ENCODE data around the gene NPAS3.

Gene NPAS3

DNA sequence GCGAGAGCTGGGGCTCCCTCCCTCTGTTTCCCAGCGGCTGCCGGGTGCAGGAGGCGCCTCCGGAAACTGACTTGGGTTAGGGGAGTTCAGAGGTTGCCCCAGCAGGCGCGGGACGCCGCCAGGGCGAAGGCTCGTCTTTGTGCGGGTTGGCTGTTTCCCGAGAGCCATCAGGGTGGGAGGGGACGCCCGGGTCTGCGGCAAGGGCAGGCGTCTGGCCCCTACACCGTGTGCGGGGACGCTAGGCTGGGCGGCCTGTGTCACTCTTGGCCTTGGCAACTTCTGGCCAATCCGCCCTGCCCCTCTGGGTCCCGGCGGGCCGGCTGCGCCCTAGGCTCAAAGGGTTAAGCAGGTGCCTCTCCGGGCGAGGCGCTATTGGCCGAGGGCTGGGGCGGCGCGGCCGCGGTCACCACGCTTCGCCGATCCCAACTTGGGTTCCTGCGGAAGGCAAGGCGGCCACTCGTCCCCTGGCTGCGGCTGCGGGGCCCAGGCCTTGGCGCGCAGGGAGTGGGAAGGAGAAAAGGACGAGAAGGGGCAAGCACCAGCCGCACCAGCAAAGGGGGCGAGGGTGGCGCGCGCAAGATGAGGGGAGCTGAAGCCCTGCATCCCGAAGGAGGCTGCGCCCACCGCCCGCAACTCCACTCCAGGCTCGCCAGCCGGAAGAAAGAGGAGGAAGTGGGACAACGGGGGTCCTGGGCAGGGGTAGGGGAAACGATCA is 5.6 kb upstream of the NPAS3 start:
- TF ChIP-seq, protein P1, sequence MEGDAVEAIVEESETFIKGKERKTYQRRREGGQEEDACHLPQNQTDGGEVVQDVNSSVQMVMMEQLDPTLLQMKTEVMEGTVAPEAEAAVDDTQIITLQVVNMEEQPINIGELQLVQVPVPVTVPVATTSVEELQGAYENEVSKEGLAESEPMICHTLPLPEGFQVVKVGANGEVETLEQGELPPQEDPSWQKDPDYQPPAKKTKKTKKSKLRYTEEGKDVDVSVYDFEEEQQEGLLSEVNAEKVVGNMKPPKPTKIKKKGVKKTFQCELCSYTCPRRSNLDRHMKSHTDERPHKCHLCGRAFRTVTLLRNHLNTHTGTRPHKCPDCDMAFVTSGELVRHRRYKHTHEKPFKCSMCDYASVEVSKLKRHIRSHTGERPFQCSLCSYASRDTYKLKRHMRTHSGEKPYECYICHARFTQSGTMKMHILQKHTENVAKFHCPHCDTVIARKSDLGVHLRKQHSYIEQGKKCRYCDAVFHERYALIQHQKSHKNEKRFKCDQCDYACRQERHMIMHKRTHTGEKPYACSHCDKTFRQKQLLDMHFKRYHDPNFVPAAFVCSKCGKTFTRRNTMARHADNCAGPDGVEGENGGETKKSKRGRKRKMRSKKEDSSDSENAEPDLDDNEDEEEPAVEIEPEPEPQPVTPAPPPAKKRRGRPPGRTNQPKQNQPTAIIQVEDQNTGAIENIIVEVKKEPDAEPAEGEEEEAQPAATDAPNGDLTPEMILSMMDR (IDR thresholded peaks at IDR 0.05; ENCODE audit: borderline replicate concordance, insufficient read depth, low read depth, low read length), result no peak
- no peak overlapping the region for H3K4me3 ChIP-seq (ENCODE audit: low read depth, low read length)

DNA sequence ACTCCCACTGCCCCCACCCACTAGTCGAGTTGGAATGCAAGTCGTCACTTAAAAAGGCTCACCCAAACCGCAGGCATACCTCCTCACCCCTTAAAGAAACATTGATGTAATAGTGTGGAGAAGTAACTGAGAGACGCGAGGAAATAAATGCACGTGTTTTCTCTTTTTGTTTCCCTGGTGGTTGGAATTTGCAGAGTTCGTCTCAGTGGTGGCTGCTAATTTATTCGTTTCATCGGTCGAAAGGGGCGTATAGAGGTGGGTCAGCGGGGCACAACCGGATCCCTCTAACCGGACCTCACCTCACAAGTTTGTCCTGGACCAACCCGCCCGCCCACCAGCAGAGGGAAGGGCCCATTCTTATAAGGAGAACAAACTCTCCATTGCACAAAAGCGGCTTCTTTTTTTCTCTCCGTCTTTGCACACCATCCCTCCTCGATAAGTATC is 5.0 kb upstream of the NPAS3 start:
- no peak overlapping the region for H3K4me3 ChIP-seq (ENCODE audit: low read depth, low read length)
- TF ChIP-seq, protein P1 (IDR thresholded peaks at IDR 0.05; ENCODE audit: borderline replicate concordance, insufficient read depth, low read depth, low read length), result no peak

DNA sequence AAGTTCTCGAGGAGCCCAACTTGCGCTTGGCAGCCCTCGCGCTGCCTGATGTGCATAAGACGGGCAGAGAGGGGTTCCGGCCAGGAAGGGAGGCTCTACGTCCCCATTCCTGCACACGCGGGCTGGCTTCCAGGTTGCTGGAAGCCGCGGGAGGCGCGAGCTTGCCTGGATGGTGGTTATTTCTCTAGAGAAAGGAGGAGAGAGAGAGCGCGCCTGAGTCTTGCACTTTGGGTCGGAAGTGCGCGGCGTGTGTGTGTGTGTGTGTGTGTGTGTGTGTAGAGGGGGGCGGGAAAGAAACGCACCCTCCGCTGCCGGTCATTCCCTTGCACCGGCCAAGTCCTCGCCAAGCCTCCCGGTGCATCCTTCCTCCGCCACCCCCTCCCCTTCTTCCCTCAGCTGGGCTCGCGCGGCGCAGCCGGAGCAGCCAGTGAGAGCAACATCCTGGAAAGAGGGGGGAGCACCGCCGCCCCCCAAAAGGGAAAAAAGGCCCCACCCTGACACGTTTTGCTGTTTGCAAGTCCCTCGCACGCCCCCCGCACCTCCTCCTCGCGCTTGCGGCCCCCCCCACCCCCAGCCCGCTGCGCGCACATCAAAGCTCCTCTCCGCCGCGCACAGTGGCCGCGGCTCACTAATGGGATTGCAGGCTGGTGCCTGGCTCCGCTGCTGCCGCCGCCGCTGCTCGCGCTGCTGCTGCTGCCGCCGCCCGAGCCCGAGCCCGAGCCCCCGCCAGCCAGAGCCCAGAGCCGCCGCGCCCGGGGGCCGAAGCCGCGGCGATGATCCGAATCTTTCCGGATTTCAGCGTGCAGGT is 4.4 kb upstream of the NPAS3 start:
- TF ChIP-seq, protein P1 (IDR thresholded peaks at IDR 0.05; ENCODE audit: borderline replicate concordance, insufficient read depth, low read depth, low read length), result no peak
- no peak overlapping the region for H3K4me3 ChIP-seq (ENCODE audit: low read depth, low read length)

DNA sequence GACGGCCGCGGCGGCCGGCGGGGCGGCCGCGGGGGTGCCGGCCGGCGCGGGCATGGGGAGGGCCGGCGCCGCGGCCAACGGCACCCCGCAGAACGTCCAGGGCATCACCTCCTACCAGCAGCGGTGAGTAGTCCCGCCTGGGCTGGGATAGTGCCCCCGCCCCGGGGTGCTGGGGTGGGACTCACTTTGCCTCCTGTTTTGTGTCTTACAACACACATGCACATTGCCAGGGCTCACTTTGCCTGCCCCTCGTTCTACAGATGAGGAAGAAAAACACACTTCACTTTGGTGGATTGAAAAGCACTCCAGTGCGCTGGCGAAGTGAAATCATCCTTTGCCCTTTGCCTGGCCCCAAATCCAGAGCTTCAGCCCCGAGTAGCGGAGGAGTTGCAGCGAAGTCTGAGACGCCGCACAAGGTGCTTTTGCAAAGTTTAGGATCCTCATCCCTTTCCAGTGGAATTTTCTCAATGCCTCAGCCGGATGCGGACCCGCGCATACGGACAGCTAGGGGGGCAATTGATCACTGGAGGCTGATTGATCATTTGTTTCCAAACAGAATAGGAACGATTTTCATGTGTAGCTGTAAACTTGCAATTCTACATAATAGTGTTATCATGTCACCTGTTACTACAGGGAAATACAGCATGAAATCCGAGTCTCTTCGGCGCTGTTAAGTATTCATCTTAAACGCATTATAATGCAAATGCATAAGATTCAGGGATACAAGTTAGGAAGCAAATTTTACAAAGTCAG is 3.6 kb upstream of the NPAS3 start:
- TF ChIP-seq, protein P1 (IDR thresholded peaks at IDR 0.05; ENCODE audit: borderline replicate concordance, insufficient read depth, low read depth, low read length), result no peak
- H3K4me3 ChIP-seq (ENCODE audit: low read depth, low read length), result no peak overlapping the region

DNA sequence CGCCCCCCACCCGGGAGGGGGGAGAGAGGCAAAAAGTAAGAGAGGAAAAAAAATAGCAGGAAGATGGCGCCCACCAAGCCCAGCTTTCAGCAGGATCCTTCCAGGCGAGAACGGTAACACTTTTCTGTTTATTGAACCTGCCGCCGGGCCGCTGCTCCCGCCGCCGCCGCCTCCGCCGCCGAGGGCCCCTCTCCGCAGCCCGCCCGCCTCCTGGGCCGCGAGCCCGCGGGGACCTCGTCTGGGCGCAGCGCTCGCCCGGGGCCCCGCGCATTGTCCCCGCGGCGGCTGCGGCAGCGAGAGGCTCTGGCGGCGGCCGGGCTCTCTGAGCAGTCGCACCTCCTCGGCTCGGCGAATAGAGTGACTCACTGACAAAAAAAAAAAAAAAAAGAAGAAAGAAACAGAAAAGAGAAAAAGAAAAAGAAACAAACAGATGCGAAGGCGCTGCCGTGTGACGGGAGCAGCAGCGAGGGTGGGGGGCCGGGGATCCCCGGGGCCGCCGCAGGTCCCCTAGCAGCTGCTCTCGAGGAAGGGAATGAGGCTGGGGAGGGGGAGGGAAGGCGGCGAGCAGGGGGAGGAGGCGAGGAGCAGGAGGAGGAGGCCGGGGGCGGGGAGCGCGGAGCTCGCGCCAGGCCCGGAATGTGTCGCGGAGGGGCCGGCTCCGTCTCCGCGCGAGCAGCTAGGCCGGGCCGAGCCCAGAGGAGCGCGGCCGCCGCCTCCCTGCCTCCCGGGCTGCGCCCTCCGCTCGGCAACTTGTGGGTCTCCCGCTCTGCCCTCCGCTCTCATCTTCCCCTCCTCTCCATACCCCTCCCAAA is 781 bp downstream of the NPAS3 start:
- no peak overlapping the region for H3K4me3 ChIP-seq (ENCODE audit: low read depth, low read length)
- TF ChIP-seq, protein P1 (IDR thresholded peaks at IDR 0.05; ENCODE audit: borderline replicate concordance, insufficient read depth, low read depth, low read length), result no peak

DNA sequence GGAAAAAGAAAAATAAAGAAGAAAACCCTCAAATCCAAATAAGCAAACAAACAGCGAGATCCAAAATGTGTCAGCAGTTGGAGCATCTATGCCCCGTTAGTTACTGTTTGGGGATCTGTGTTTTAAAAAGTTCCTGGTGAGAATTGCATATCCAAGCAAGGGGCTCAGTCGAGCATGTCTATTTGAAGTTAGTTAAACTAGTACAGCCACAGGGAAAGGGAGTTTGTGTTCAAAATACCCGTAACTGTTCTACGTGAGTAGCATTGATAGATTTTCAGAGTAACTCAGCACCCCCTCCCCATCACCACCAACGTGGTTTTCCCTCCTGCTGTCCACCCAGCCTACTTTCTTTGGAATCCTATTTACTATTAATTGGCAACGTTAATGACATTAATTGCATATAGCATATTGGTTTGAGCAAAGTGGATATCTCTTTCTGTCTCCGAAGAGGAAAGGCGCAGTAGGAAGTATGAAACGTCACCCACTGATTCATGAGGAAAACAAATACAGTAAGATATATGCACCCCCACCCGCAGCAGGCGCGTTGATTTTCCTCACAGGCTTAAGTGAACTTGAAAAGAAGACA is 1.5 kb downstream of the NPAS3 start:
- TF ChIP-seq, protein P1 (IDR thresholded peaks at IDR 0.05; ENCODE audit: borderline replicate concordance, insufficient read depth, low read depth, low read length), result no peak
- H3K4me3 ChIP-seq (ENCODE audit: low read depth, low read length), result no peak overlapping the region

All from GM12875 (cell line).